Measurements from ENCODE around the gene C21orf91. TPM values are rescaled to one million over a fixed set of nuclear protein-coding genes. Genes with fewer than 3 reads are reported as not detected.

C21orf91 gene
- total RNA-seq, 1 experiment from 2014 or later, result 49.2 TPM

DNA sequence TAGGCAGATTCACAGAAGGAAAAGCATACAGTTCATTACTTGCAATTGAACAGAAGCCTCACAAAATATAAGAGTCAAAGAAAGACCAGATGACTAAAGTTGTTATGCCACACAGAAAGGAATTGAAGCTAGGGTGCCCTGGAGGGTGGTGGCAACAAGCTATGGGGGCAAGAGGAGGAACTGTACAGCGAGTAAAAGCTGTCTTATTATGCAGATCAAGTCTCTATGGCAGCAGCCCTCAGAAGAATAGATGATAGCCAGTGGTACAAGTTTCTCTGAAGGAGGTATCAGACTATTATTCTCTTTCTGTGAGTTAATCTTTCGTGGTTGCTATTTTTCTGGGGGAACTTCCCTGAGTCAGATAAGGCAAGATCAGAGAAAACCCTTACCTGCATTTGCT lies 72.2 kb downstream of the C21orf91 start:
- no peak overlapping the region for H2BK20ac ChIP-seq (ENCODE audit: low read depth, low read length, poor library complexity, severe bottlenecking)
- H3K14ac ChIP-seq (ENCODE audit: insufficient read depth, low read length), result no peak overlapping the region
- Mint-ChIP-seq H3K36me3 (ENCODE audit: insufficient read depth in 1 of 3, low read depth in 3 of 3) (peaks cover 2 to 21% (median 4%) of the 10 kb centered on the region in 3 experiments; a peak in 5 of 7 replicates), H3K27ac (no peak overlapping the region), H3K4me3 (no peak overlapping the region), H3K9me3 (peaks cover 18 to 21% of the 10 kb centered on the region in 2 experiments), H3K4me1 (no peaks in the 10 kb centered on the region), H3K27me3 (ENCODE audit: low read depth) (no peaks in the 10 kb centered on the region)
- TF ChIP-seq, protein P1, sequence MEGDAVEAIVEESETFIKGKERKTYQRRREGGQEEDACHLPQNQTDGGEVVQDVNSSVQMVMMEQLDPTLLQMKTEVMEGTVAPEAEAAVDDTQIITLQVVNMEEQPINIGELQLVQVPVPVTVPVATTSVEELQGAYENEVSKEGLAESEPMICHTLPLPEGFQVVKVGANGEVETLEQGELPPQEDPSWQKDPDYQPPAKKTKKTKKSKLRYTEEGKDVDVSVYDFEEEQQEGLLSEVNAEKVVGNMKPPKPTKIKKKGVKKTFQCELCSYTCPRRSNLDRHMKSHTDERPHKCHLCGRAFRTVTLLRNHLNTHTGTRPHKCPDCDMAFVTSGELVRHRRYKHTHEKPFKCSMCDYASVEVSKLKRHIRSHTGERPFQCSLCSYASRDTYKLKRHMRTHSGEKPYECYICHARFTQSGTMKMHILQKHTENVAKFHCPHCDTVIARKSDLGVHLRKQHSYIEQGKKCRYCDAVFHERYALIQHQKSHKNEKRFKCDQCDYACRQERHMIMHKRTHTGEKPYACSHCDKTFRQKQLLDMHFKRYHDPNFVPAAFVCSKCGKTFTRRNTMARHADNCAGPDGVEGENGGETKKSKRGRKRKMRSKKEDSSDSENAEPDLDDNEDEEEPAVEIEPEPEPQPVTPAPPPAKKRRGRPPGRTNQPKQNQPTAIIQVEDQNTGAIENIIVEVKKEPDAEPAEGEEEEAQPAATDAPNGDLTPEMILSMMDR (conservative IDR thresholded peaks at IDR 0.05), result no peak
- H3K4me1 ChIP-seq (ENCODE audit: insufficient read depth, low read length), result no peaks in the 10 kb centered on the region
- no peak overlapping the region for H4K8ac ChIP-seq (replicated peaks; ENCODE audit: insufficient read length, low read depth, low read length)
- no peak overlapping the region for H4K91ac ChIP-seq (ENCODE audit: insufficient read length, low read depth, low read length)
- no peak overlapping the region for H3K27ac ChIP-seq (ENCODE audit: insufficient read length, low read depth, low read length)
- no CpG with 5 or more reads among the region's 2 CpGs for WGBS (ENCODE audit: extremely low coverage, insufficient read length, low lambda C conversion rate)
- H3K9me3 ChIP-seq (ENCODE audit: control insufficient read depth, low read depth, low read length), result no peaks in the 10 kb centered on the region
- no peak overlapping the region for H3K23ac ChIP-seq (ENCODE audit: insufficient read length, low read depth, low read length)
- no peak overlapping the region for H3K4me2 ChIP-seq (ENCODE audit: insufficient read depth, insufficient read length, low read length)
- no peak overlapping the region for H2AK5ac ChIP-seq (ENCODE audit: insufficient read length, low read length)
- no peak overlapping the region for H2BK5ac ChIP-seq (ENCODE audit: insufficient read length, low read length)
- H2BK12ac ChIP-seq (ENCODE audit: insufficient read length, low read depth, low read length), result no peak overlapping the region
- no peak overlapping the region for H2BK15ac ChIP-seq (ENCODE audit: low read depth, low read length)
- H2BK120ac ChIP-seq (ENCODE audit: low read depth, low read length, poor library complexity, severe bottlenecking), result no peak overlapping the region
- no peaks in the 10 kb centered on the region for H3K79me1 ChIP-seq (ENCODE audit: insufficient read depth, low read depth, low read length, poor library complexity, severe bottlenecking)
- H2AFZ ChIP-seq (ENCODE audit: low read length), result no peak overlapping the region
- no peak overlapping the region for H3K56ac ChIP-seq (ENCODE audit: insufficient read length, low read depth, low read length)
- H4K5ac ChIP-seq (ENCODE audit: insufficient read length, low read depth, low read length), result no peak overlapping the region
- no peak for DNase-seq
- no peak overlapping the region for H3K9ac ChIP-seq (ENCODE audit: extremely low read depth, insufficient read length, low read length)
- H4K20me1 ChIP-seq (ENCODE audit: control insufficient read depth, insufficient read depth, insufficient read length), result no peaks in the 10 kb centered on the region
- no peaks in the 10 kb centered on the region for H3K23me2 ChIP-seq (ENCODE audit: insufficient read length, low read depth, low read length, poor library complexity, severe bottlenecking)
- no peaks in the 10 kb centered on the region for H3K27me3 ChIP-seq (ENCODE audit: insufficient read depth, low read length)
- no peak overlapping the region for H3T11ph ChIP-seq (ENCODE audit: low read length)
- H3K4ac ChIP-seq (ENCODE audit: low read depth, low read length), result no peak overlapping the region
- no peak overlapping the region for H3K18ac ChIP-seq (ENCODE audit: insufficient read length, low read depth, low read length)
- H3K79me2 ChIP-seq (ENCODE audit: insufficient read depth, low read length), result no peaks in the 10 kb centered on the region

Data from H9 (cell line).